NCI-H69 (cell line): ENCODE measurements around the gene KCNJ9.
"Not testable (repeated sequence)": the region's sequence is repeated elsewhere in the genome, so short reads cannot be mapped to it uniquely, and the experiment has no call there.

Source experiments
- DNase-seq: peaks from one replicate; lab custom pipeline; 2025; lab: John Stamatoyannopoulos, UW

Gene KCNJ9

GRCh38 chr1:160103658-160104408 lies 22.5 kb downstream of the KCNJ9 start:
- peak; percentile 78 for DNase-seq

GRCh38 chr1:160104486-160104885 lies 23.1 kb downstream of the KCNJ9 start:
- DNase-seq: peak; percentile 46

GRCh38 chr1:160105155-160105554 lies 23.8 kb downstream of the KCNJ9 start:
- DNase-seq: no peak

GRCh38 chr1:160107512-160107911 lies 26.2 kb downstream of the KCNJ9 start:
- DNase-seq: no peak

GRCh38 chr1:160108888-160109662 lies 27.7 kb downstream of the KCNJ9 start:
- peak; percentile 91 for DNase-seq

- no peak for DNase-seq
Observed at GRCh38 chr1:160109686-160110085, 28.3 kb downstream of the KCNJ9 start.

- DNase-seq: not testable (repeated sequence)
Observed at GRCh38 chr1:160111462-160111861, 30.1 kb downstream of the KCNJ9 start.

GRCh38 chr1:160112357-160112756 lies 31.0 kb downstream of the KCNJ9 start:
- DNase-seq: no peak

- DNase-seq: no peak
Observed at GRCh38 chr1:160113407-160113806, 32.1 kb downstream of the KCNJ9 start.

- no peak for DNase-seq
Observed at GRCh38 chr1:160114085-160114484, 32.7 kb downstream of the KCNJ9 start.

GRCh38 chr1:160115545-160116282 lies 34.4 kb downstream of the KCNJ9 start, which contains the start of gene ATP1A2:
ATP1A2 (plus strand) TSS chr1:160115759; CDS start chr1:160115862, 103 bp downstream.
- DNase-seq: peak; percentile 41

- peak; percentile 26 for DNase-seq
Observed at GRCh38 chr1:160116283-160117147, 35.2 kb downstream of the KCNJ9 start.

- no peak for DNase-seq
Observed at GRCh38 chr1:160117300-160117699, 36.0 kb downstream of the KCNJ9 start.

GRCh38 chr1:160117709-160118183 lies 36.4 kb downstream of the KCNJ9 start:
- no peak for DNase-seq

GRCh38 chr1:160118928-160119327 lies 37.6 kb downstream of the KCNJ9 start:
- no peak for DNase-seq

- no peak for DNase-seq
Observed at GRCh38 chr1:160120797-160121196, 39.5 kb downstream of the KCNJ9 start.

GRCh38 chr1:160121388-160121787 lies 40.0 kb downstream of the KCNJ9 start:
- DNase-seq: no peak

- no peak for DNase-seq
Observed at GRCh38 chr1:160122978-160123495, 41.7 kb downstream of the KCNJ9 start.

- no peak for DNase-seq
Observed at GRCh38 chr1:160123726-160124125, 42.4 kb downstream of the KCNJ9 start.

GRCh38 chr1:160124705-160125478 lies 43.6 kb downstream of the KCNJ9 start:
- peak; percentile 20 for DNase-seq
